Heart left ventricle (tissue), 13 donors: ENCODE measurements around the gene PANK1.

Experiments used
- CTCF ChIP-seq, 12 donors: fragments of 200-600 bp; sonication (generic) in 4 of 12; IDR thresholded peaks; one replicate each; pipeline versions ENCODE4 v1.5.0 to v1.8.0; 2018 to 2022; ENCODE audit warnings: antibody characterized with exemption in 12 of 12, mild to moderate bottlenecking in 5 of 12
- POLR2A ChIP-seq, 2 donors: fragments of 450-650 bp; IDR thresholded peaks; one replicate each; pipeline ENCODE4 v1.6.1; 2017; ENCODE audit warnings: antibody characterized with exemption in 2 of 2, mild to moderate bottlenecking in 2 of 2, moderate library complexity in 2 of 2
- donor health status: ischemic (EF 13 %, LVEDD 7.1; RV severe dilation, severe dysfunction).
- donor health status: DM: no; HTN: yes; CAD: no.
- donor health status: DM: no; HTN: no; CAD: no.
- donor health status: ischemic (EF 25% LVEDD 6.9; RV normal size, moderate dysfunction).
- donor health status: ischemic (EF 25% LVEDD 5.7; RV mildly dilated, moderate dysfunction).
- donor health status: ischemic (EF 35%, LVEDD 5.7; RV mildly dilated, moderate dysfunction).
- donor health status: nonischemic (EF 11% LVEDD 7.7; RV severe dilation, severe dysfunction).
- donor health status: DM: yes; HTN: yes; CAD: no.
- donor health status: PGD.
- donor health status: ischemic (EF 29% LVEDD 5.4; RV normal size, mild dysfunction).
- donor health status: nonischemic (EF 23%, LVEDD 6.1; RV moderate dilation, normal function).

DNA sequence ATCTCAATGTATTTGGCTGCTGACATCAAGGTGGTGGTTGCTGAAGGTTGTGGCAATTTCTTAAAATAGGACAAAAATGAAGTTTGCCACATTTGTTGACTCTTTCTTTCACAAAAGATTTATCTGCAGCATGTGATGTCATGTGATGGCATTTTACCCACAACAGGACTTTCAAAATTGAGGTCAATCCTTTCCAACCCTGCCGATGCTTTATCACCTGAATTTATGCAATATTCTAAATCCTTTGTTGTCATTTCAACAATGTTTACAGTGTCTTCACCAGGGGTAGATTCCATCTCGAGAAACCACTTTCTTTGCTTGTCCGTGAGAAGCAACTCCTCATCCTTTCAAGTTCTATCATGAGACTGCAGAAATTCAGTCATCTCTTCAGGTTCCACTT is 69.0 kb downstream of the PANK1 start:
- TF ChIP-seq CTCF (IDR thresholded peaks at IDR 0.05) = no peak
- TF ChIP-seq POLR2A (IDR thresholded peaks at IDR 0.05) = no peak
